Tibial artery (tissue), 4 donors: ENCODE measurements around the gene CHN1.

Source experiments
- DNase-seq, 2 donors: peaks; one replicate each; pipeline ENCODE4 v3.0.0-alpha.2; 2019
- H3K27ac ChIP-seq, 2 donors: fragments of 200-600 bp; sonication (generic) in 1 of 2; 1 replicate in 1 of 2; 2 replicates in 1 of 2; pipeline ENCODE4 v1.5.1; 2018 to 2019; ENCODE audit warnings: mild to moderate bottlenecking in 1 of 2
- H3K27me3 ChIP-seq, 2 donors: fragments of 200-600 bp; sonication (generic) in 1 of 2; one replicate each; pipeline versions ENCODE4 v1.5.1 to v1.6.0; 2016 to 2019
- H3K36me3 ChIP-seq, 3 donors: fragments of 200-600 bp; sonication (generic) in 2 of 3; one replicate each; pipeline ENCODE4 v1.5.1; 2016 to 2019; ENCODE audit warnings: mild to moderate bottlenecking in 2 of 3
- H3K4me1 ChIP-seq, 4 donors: fragments of 200-600 bp; sonication (generic) in 2 of 4; 1 replicate in 3 of 4; 2 replicates in 1 of 4; pipeline ENCODE4 v1.5.1; 2016 to 2019
- H3K4me3 ChIP-seq, 2 donors: fragments of 200-600 bp; sonication (generic) in 1 of 2; 1 replicate in 1 of 2; 2 replicates in 1 of 2; pipeline ENCODE4 v1.5.1; 2018 to 2019; ENCODE audit warnings: mild to moderate bottlenecking in 2 of 2
- H3K9me3 ChIP-seq, 3 donors: fragments of 200-600 bp; sonication (generic) in 1 of 3; one replicate each; pipeline ENCODE4 v1.5.1; 2016 to 2019
- CTCF ChIP-seq, 2 experiments: fragments of 200-600 bp in 1 of 2; fragments of 450-650 bp in 1 of 2; IDR thresholded peaks; one replicate each; pipeline ENCODE4 v1.5.1; 2017 to 2019; ENCODE audit warnings: antibody characterized with exemption in 2 of 2, mild to moderate bottlenecking in 1 of 2, moderate library complexity in 1 of 2
- intact Hi-C: fragments of 100-400 bp; cut with DNase I; formaldehyde crosslinking; loops from one replicate; pipeline ENCODE4 v1.15.0; 2023; ENCODE audit warnings: low total_unique reads

Gene CHN1

GRCh38 chr2:174992886-174993285 is 12.3 kb downstream of the CHN1 start:
- no peaks in the 10 kb centered on the region for H3K36me3 ChIP-seq
- no peaks in the 10 kb centered on the region for H3K9me3 ChIP-seq
- DNase-seq = no peak
- intact Hi-C loops = no loop called here
- no peak for TF ChIP-seq CTCF (IDR thresholded peaks at IDR 0.05)
- peaks cover 0 to 6% (median 0%) of the 10 kb centered on the region in 4 donors for H3K4me1 ChIP-seq
- H3K4me3 ChIP-seq = no peak overlapping the region
- no peak overlapping the region for H3K27ac ChIP-seq
- no peaks in the 10 kb centered on the region for H3K27me3 ChIP-seq

- Histone ChIP-seq H3K36me3 (no peaks in the 10 kb centered on the region), H3K27ac (no peak overlapping the region), H3K27me3 (no peaks in the 10 kb centered on the region), H3K4me1 (peaks cover 0 to 4% (median 0%) of the 10 kb centered on the region in 4 donors), H3K9me3 (no peaks in the 10 kb centered on the region), H3K4me3 (no peak overlapping the region)
- TF ChIP-seq CTCF (IDR thresholded peaks at IDR 0.05) = peak; percentile 37 to 45
- intact Hi-C loops = no loop called here
- no peak for DNase-seq
Observed at GRCh38 chr2:174985614-174986013, 19.6 kb downstream of the CHN1 start.

GRCh38 chr2:174984561-174984960 is 20.6 kb downstream of the CHN1 start:
- intact Hi-C loops = no loop called here
- Histone ChIP-seq H3K36me3 (no peaks in the 10 kb centered on the region), H3K9me3 (no peaks in the 10 kb centered on the region), H3K27me3 (no peaks in the 10 kb centered on the region), H3K4me3 (no peak overlapping the region), H3K27ac (no peak overlapping the region), H3K4me1 (no peaks in the 10 kb centered on the region)
- DNase-seq = no peak
- TF ChIP-seq CTCF (IDR thresholded peaks at IDR 0.05) = no peak

- Histone ChIP-seq H3K27me3 (no peaks in the 10 kb centered on the region), H3K36me3 (no peaks in the 10 kb centered on the region), H3K9me3 (no peaks in the 10 kb centered on the region), H3K4me3 (no peak overlapping the region), H3K27ac (no peak overlapping the region), H3K4me1 (no peaks in the 10 kb centered on the region)
- intact Hi-C loops = no loop called here
- no peak for DNase-seq
- no peak for TF ChIP-seq CTCF (IDR thresholded peaks at IDR 0.05)
Observed at GRCh38 chr2:174981331-174981730, 23.9 kb downstream of the CHN1 start.

GRCh38 chr2:174979996-174980395 is 25.2 kb downstream of the CHN1 start:
- intact Hi-C loops = loop anchor here (5.0 kb wide), 1 partner anchor 203 kb away; no protein-coding TSS in a partner anchor
- Histone ChIP-seq H3K27me3 (no peaks in the 10 kb centered on the region), H3K4me1 (no peaks in the 10 kb centered on the region), H3K9me3 (no peaks in the 10 kb centered on the region), H3K27ac (no peak overlapping the region), H3K4me3 (no peak overlapping the region), H3K36me3 (no peaks in the 10 kb centered on the region)
- no peak for TF ChIP-seq CTCF (IDR thresholded peaks at IDR 0.05)
- DNase-seq = no peak

- H3K27ac ChIP-seq = no peak overlapping the region
- DNase-seq = no peak
- intact Hi-C loops = loop anchor here (5.0 kb wide), 1 partner anchor 200 kb away; no protein-coding TSS in a partner anchor
- H3K27me3 ChIP-seq = no peaks in the 10 kb centered on the region
- TF ChIP-seq CTCF (IDR thresholded peaks at IDR 0.05) = no peak
- no peak overlapping the region for H3K4me3 ChIP-seq
- no peaks in the 10 kb centered on the region for H3K9me3 ChIP-seq
- peaks cover 0 to 13% (median 0%) of the 10 kb centered on the region in 4 donors for H3K4me1 ChIP-seq
- H3K36me3 ChIP-seq = no peaks in the 10 kb centered on the region
Observed at GRCh38 chr2:174977364-174977763, 27.8 kb downstream of the CHN1 start.
